ENCODE results near the gene EPS8L3. TPM values are rescaled to one million over a fixed set of nuclear protein-coding genes. Genes with fewer than 3 reads are reported as not detected.
A peak's percentile ranks its signal among the peaks of the same experiment; 100 is the strongest.

Gene EPS8L3
- total RNA-seq, 4 donors from 2014 or later = 1.4 TPM; not detected in 3

- no peaks in the 10 kb centered on the region for H3K36me3 ChIP-seq
- no peaks in the 10 kb centered on the region for H3K27me3 ChIP-seq
- no peak for DNase-seq
- peak overlapping the region in 3 of 4 donors; percentile 4 to 26 (median 10) for H3K27ac ChIP-seq
- TF ChIP-seq POLR2A (IDR thresholded peaks at IDR 0.05) (no peak), CTCF (IDR thresholded peaks at IDR 0.05 in 4 of 5, conservative IDR thresholded peaks at IDR 0.05 in 1 of 5) (no peak)
- H3K4me3 ChIP-seq = no peak overlapping the region
- in situ Hi-C loops (cut with MboI; ENCODE audit: low sequenced_read_pairs in 4 of 4) (no loop called here), intact Hi-C loops (cut with DNase I; ENCODE audit: low total_unique reads) (no loop called here)
- peaks cover 11 to 12% of the 10 kb centered on the region in 2 donors for H3K4me1 ChIP-seq
- H3K9me3 ChIP-seq = no peaks in the 10 kb centered on the region
- ATAC-seq = peak; percentile 43 to 48
Measured at GRCh38 chr1:109807402-109807801, 43.7 kb upstream of the EPS8L3 start.

- intact Hi-C loops (cut with DNase I; ENCODE audit: low total_unique reads) (no loop called here), in situ Hi-C loops (cut with MboI; ENCODE audit: low sequenced_read_pairs in 4 of 4) (no loop called here)
- no peaks in the 10 kb centered on the region for H3K9me3 ChIP-seq
- H3K27me3 ChIP-seq = no peaks in the 10 kb centered on the region
- ATAC-seq (no peak), DNase-seq (no peak)
- H3K36me3 ChIP-seq = no peaks in the 10 kb centered on the region
- no peak overlapping the region for H3K4me3 ChIP-seq
- peaks cover 11 to 12% of the 10 kb centered on the region in 2 donors for H3K4me1 ChIP-seq
- peak overlapping the region in 3 of 4 donors; percentile 4 to 26 (median 10) for H3K27ac ChIP-seq
- no peak for TF ChIP-seq POLR2A (IDR thresholded peaks at IDR 0.05)
- TF ChIP-seq CTCF (IDR thresholded peaks at IDR 0.05 in 4 of 5, conservative IDR thresholded peaks at IDR 0.05 in 1 of 5) = no peak
Measured at GRCh38 chr1:109806733-109807400, 43.1 kb upstream of the EPS8L3 start.

- in situ Hi-C loops (cut with MboI; ENCODE audit: low sequenced_read_pairs in 4 of 4) (no loop called here), intact Hi-C loops (cut with DNase I; ENCODE audit: low total_unique reads) (no loop called here)
- Histone ChIP-seq H3K4me1 (peaks cover 11 to 12% of the 10 kb centered on the region in 2 donors), H3K27me3 (no peaks in the 10 kb centered on the region), H3K4me3 (no peak overlapping the region), H3K9me3 (no peaks in the 10 kb centered on the region), H3K36me3 (no peaks in the 10 kb centered on the region), H3K27ac (no peak overlapping the region)
- TF ChIP-seq CTCF (IDR thresholded peaks at IDR 0.05 in 4 of 5, conservative IDR thresholded peaks at IDR 0.05 in 1 of 5) (no peak), POLR2A (IDR thresholded peaks at IDR 0.05) (no peak)
- ATAC-seq (peak; percentile 75 to 77), DNase-seq (no peak)
Measured at GRCh38 chr1:109805486-109806165, 41.9 kb upstream of the EPS8L3 start.

GRCh38 chr1:109804660-109805059, 40.9 kb upstream of the EPS8L3 start:
- DNase-seq = no peak
- ATAC-seq = no peak
- intact Hi-C loops (cut with DNase I; ENCODE audit: low total_unique reads) = no loop called here

More at GRCh38 chr1:109804660-109805059, 40.9 kb upstream of the EPS8L3 start:
- in situ Hi-C loops (cut with MboI; ENCODE audit: low sequenced_read_pairs in 4 of 4) = no loop called here
- H3K9me3 ChIP-seq = no peaks in the 10 kb centered on the region
- peaks cover 11 to 12% of the 10 kb centered on the region in 2 donors for H3K4me1 ChIP-seq
- H3K27ac ChIP-seq = no peak overlapping the region
- TF ChIP-seq POLR2A (IDR thresholded peaks at IDR 0.05) (no peak), CTCF (IDR thresholded peaks at IDR 0.05 in 4 of 5, conservative IDR thresholded peaks at IDR 0.05 in 1 of 5) (no peak)
- H3K36me3 ChIP-seq = no peaks in the 10 kb centered on the region
- H3K4me3 ChIP-seq = no peak overlapping the region
- no peaks in the 10 kb centered on the region for H3K27me3 ChIP-seq
